Ovary (tissue), 9 donors: Measurements from ENCODE around the gene PDE8A. TPM values are rescaled to one million over a fixed set of nuclear protein-coding genes. Genes with fewer than 3 reads are reported as not detected.

Experiments
- DNase-seq, 5 donors: peaks; one replicate each; pipeline ENCODE4 v3.0.0-alpha.2; 2019 to 2020
- H3K27ac ChIP-seq, 2 donors: fragments of 200-600 bp; one replicate each; pipeline versions ENCODE4 v1.5.1 to v1.8.0; 2019 to 2022
- H3K27me3 ChIP-seq: fragments of 200-600 bp; one replicate; pipeline ENCODE4 v1.8.0; 2022
- H3K36me3 ChIP-seq: fragments of 200-600 bp; sonication (generic); one replicate; pipeline ENCODE4 v1.5.1; 2019
- H3K4me1 ChIP-seq: one replicate; pipeline ENCODE4 v1.8.1; 2013; ENCODE audit warnings: mild to moderate bottlenecking, moderate library complexity; ENCODE audit not compliant: insufficient read depth
- H3K4me3 ChIP-seq: fragments of 200-600 bp; sonication (generic); one replicate; pipeline ENCODE4 v1.5.1; 2017
- H3K9me3 ChIP-seq, 2 donors: fragments of 200-600 bp in 1 of 2; sonication (generic) in 1 of 2; one replicate each; pipeline versions ENCODE4 v1.5.1 to v1.8.1; 2013 to 2019; ENCODE audit warnings: mild to moderate bottlenecking in 1 of 2, moderate library complexity in 1 of 2
- EP300 ChIP-seq: sonication (generic); formaldehyde crosslinking; IDR thresholded peaks from one replicate; pipeline ENCODE4 v1.6.1; 2017; ENCODE audit warnings: antibody characterized with exemption
- POLR2A ChIP-seq: fragments of 450-650 bp; IDR thresholded peaks from one replicate; pipeline ENCODE4 v1.6.1; 2017; ENCODE audit warnings: antibody characterized with exemption, mild to moderate bottlenecking, moderate library complexity
- WGBS, 3 donors: extraction: QIAGEN DNeasy Blood & Tissue Kit in 1 of 3; methylation state at CpG; one replicate each; pipeline versions ENCODE4 v1.1.5 to v1.1.7; 2013 to 2017; 5-methylcytosine and 5-hydroxymethylcytosine counted together
- intact Hi-C, 4 donors: fragments of 100-400 bp; cut with DNase I; formaldehyde crosslinking; loops; one replicate each; pipeline versions ENCODE4 v1.11.0 to v1.15.1; 2022 to 2023
- polyA plus RNA-seq, 2 donors: library from polyadenylated mRNA; stranded (reverse); fragments of 200-250 nt in 1 of 2; fragments of 350-450 nt in 1 of 2; fragmentation: Illumina TruSeq in 1 of 2; extraction: RNeasy Lipid Tissue Mini Kit (QIAGEN cat#74804) in 1 of 2; gene quantifications; one replicate each; pipeline ENCODE4 v1.2.3, GENCODE V29; 2013 to 2014
- total RNA-seq, 7 donors: library from RNA; depleted of rRNA in 2 of 7; stranded (reverse); fragments of >200 nt in 2 of 7; fragmentation: NEBNext Ultra II Directional in 3 of 7; extraction: Animal tissue kit (Norgen Biotek cat#: 25700) in 3 of 7; gene quantifications; one replicate each; pipeline versions ENCODE4 v1.1.0 to v1.2.4, GENCODE V29; 2016 to 2023
- TF ChIP-seq, protein P1 (sequence below), 3 donors: fragments of 450-650 bp in 2 of 3; fragments of 200-600 bp in 1 of 3; IDR thresholded peaks; one replicate each; pipeline versions ENCODE4 v1.5.1 to v1.8.0; 2016 to 2022; ENCODE audit warnings: antibody characterized with exemption in 3 of 3, mild to moderate bottlenecking in 1 of 3
- donor health status: DM: no; HTN: no; CAD: no; lungs with moderate emphysema.
- donor health status: DM: no; HTN: no; CAD: no.
- donor health status: Bipolar disorder and iron deficiency.
- donor health status: DM: yes; HTN: yes; CAD: no.
- donor health status: DM: no; HTN: no; CAD: no.
- donor health status: DM: yes; HTN: yes; CAD: no.

The PDE8A gene
- total and polyA plus RNA-seq, 9 donors: 13.8 to 61.8 (median 33.2) TPM

GRCh38 chr15:85120351-85121113, 138.9 kb downstream of the PDE8A start:
- 94 to 99% (median 95%) methylated on average over 4 of the region's 4 CpGs for WGBS, 3 donors
- H3K27me3 ChIP-seq: no peaks in the 10 kb centered on the region
- peaks cover 2% of the 10 kb centered on the region for H3K4me1 ChIP-seq
- no peak for DNase-seq
- intact Hi-C loops: no loop called here
- TF ChIP-seq POLR2A (no peak), EP300 (no peak)
- TF ChIP-seq, protein P1, sequence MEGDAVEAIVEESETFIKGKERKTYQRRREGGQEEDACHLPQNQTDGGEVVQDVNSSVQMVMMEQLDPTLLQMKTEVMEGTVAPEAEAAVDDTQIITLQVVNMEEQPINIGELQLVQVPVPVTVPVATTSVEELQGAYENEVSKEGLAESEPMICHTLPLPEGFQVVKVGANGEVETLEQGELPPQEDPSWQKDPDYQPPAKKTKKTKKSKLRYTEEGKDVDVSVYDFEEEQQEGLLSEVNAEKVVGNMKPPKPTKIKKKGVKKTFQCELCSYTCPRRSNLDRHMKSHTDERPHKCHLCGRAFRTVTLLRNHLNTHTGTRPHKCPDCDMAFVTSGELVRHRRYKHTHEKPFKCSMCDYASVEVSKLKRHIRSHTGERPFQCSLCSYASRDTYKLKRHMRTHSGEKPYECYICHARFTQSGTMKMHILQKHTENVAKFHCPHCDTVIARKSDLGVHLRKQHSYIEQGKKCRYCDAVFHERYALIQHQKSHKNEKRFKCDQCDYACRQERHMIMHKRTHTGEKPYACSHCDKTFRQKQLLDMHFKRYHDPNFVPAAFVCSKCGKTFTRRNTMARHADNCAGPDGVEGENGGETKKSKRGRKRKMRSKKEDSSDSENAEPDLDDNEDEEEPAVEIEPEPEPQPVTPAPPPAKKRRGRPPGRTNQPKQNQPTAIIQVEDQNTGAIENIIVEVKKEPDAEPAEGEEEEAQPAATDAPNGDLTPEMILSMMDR (IDR thresholded peaks at IDR 0.05): no peak
- H3K36me3 ChIP-seq: no peaks in the 10 kb centered on the region
- no peak overlapping the region for H3K27ac ChIP-seq
- no peak overlapping the region for H3K4me3 ChIP-seq
- H3K9me3 ChIP-seq: no peaks in the 10 kb centered on the region

GRCh38 chr15:85124173-85124572, 142.5 kb downstream of the PDE8A start:
- no peak for TF ChIP-seq POLR2A
- TF ChIP-seq, protein P1 (IDR thresholded peaks at IDR 0.05): no peak
- TF ChIP-seq EP300: no peak
- Histone ChIP-seq H3K36me3 (no peaks in the 10 kb centered on the region), H3K9me3 (no peaks in the 10 kb centered on the region), H3K4me3 (no peak overlapping the region), H3K27me3 (no peaks in the 10 kb centered on the region), H3K4me1 (peaks cover 6% of the 10 kb centered on the region), H3K27ac (no peak overlapping the region)
- intact Hi-C loops: no loop called here
- no peak for DNase-seq
- 69 to 93% (median 74%) methylated on average over 1 of the region's 1 CpG for WGBS, 3 donors

- DNase-seq: no peak
- H3K9me3 ChIP-seq: no peaks in the 10 kb centered on the region
- peaks cover 6% of the 10 kb centered on the region for H3K4me1 ChIP-seq
- 84 to 93% (median 91%) methylated on average over 4 of the region's 4 CpGs for WGBS, 3 donors
- no peak overlapping the region for H3K27ac ChIP-seq
- no peak overlapping the region for H3K4me3 ChIP-seq
- intact Hi-C loops: no loop called here
- H3K36me3 ChIP-seq: no peaks in the 10 kb centered on the region
- no peak for TF ChIP-seq EP300
- TF ChIP-seq POLR2A: no peak
- TF ChIP-seq, protein P1 (IDR thresholded peaks at IDR 0.05): no peak
- no peaks in the 10 kb centered on the region for H3K27me3 ChIP-seq
These were observed 143.5 kb downstream of the PDE8A start for GRCh38 chr15:85125056-85125661.

- Histone ChIP-seq H3K4me3 (no peak overlapping the region), H3K27ac (no peak overlapping the region), H3K4me1 (peaks cover 6% of the 10 kb centered on the region), H3K36me3 (no peaks in the 10 kb centered on the region), H3K9me3 (no peaks in the 10 kb centered on the region), H3K27me3 (no peaks in the 10 kb centered on the region)
- TF ChIP-seq POLR2A (no peak), EP300 (no peak)
- TF ChIP-seq, protein P1 (IDR thresholded peaks at IDR 0.05): no peak
- DNase-seq: no peak
- intact Hi-C loops: no loop called here
These were observed 147.0 kb downstream of the PDE8A start for GRCh38 chr15:85128621-85129020.
